ENCODE measurements around the gene EVI2A. TPM values are rescaled to one million over a fixed set of nuclear protein-coding genes. Genes with fewer than 3 reads are reported as not detected.

EVI2A gene
- total RNA-seq, 4 donors from 2014 or later = 2.5 to 10.6 (median 4.3) TPM

- H3K27ac ChIP-seq (replicated peaks in 1 of 4) = no peak overlapping the region
- 79% methylated on average over 6 of the region's 6 CpGs for WGBS
- no peak for DNase-seq (ENCODE audit: extremely low spot score)
- no peak overlapping the region for H3K4me3 ChIP-seq
- H3K36me3 ChIP-seq = peaks cover 28 to 80% (median 51%) of the 10 kb centered on the region in 4 donors
- intact Hi-C loops (cut with DNase I) = no loop called here
- H3K4me1 ChIP-seq = no peaks in the 10 kb centered on the region
- no peaks in the 10 kb centered on the region for H3K9me3 ChIP-seq
- no peaks in the 10 kb centered on the region for H3K27me3 ChIP-seq
- no peak for TF ChIP-seq POLR2AphosphoS5 (IDR thresholded peaks at IDR 0.05)
- TF ChIP-seq CTCF (IDR thresholded peaks at IDR 0.05) = no peak
- no peak for TF ChIP-seq POLR2A (IDR thresholded peaks at IDR 0.05; ENCODE audit: low read depth)
- TF ChIP-seq EP300 (IDR thresholded peaks at IDR 0.05) = no peak
These were observed 18.7 kb upstream of the EVI2A start for GRCh38 chr17:31339906-31340661.

- no peak overlapping the region for H3K27ac ChIP-seq (replicated peaks in 1 of 4)
- H3K27me3 ChIP-seq = no peaks in the 10 kb centered on the region
- H3K4me1 ChIP-seq = no peaks in the 10 kb centered on the region
- H3K36me3 ChIP-seq = peaks cover 0 to 39% (median 29%) of the 10 kb centered on the region in 4 donors
- DNase-seq (ENCODE audit: extremely low spot score) = no peak
- H3K9me3 ChIP-seq = no peaks in the 10 kb centered on the region
- intact Hi-C loops (cut with DNase I) = no loop called here
- no peak overlapping the region for H3K4me3 ChIP-seq
- TF ChIP-seq POLR2AphosphoS5 (IDR thresholded peaks at IDR 0.05) (no peak), CTCF (IDR thresholded peaks at IDR 0.05) (no peak), EP300 (IDR thresholded peaks at IDR 0.05) (no peak), POLR2A (IDR thresholded peaks at IDR 0.05; ENCODE audit: low read depth) (no peak)
These were observed 7.8 kb upstream of the EVI2A start for GRCh38 chr17:31329221-31329620.

- no peaks in the 10 kb centered on the region for H3K27me3 ChIP-seq
- no peak for DNase-seq (ENCODE audit: extremely low spot score)
- no peak overlapping the region for H3K4me3 ChIP-seq
- peaks cover 0 to 39% (median 28%) of the 10 kb centered on the region in 4 donors for H3K36me3 ChIP-seq
- intact Hi-C loops (cut with DNase I) = no loop called here
- H3K4me1 ChIP-seq = no peaks in the 10 kb centered on the region
- H3K9me3 ChIP-seq = no peaks in the 10 kb centered on the region
- no peak overlapping the region for H3K27ac ChIP-seq (replicated peaks in 1 of 4)
- TF ChIP-seq CTCF (IDR thresholded peaks at IDR 0.05) (no peak), EP300 (IDR thresholded peaks at IDR 0.05) (no peak), POLR2AphosphoS5 (IDR thresholded peaks at IDR 0.05) (no peak), POLR2A (IDR thresholded peaks at IDR 0.05; ENCODE audit: low read depth) (no peak)
These were observed 6.7 kb upstream of the EVI2A start for GRCh38 chr17:31328160-31328535.

- intact Hi-C loops (cut with DNase I) = no loop called here
- H3K27me3 ChIP-seq = no peaks in the 10 kb centered on the region
- H3K4me1 ChIP-seq = no peaks in the 10 kb centered on the region
- TF ChIP-seq POLR2A (IDR thresholded peaks at IDR 0.05; ENCODE audit: low read depth) (no peak), CTCF (IDR thresholded peaks at IDR 0.05) (no peak), POLR2AphosphoS5 (IDR thresholded peaks at IDR 0.05) (no peak), EP300 (IDR thresholded peaks at IDR 0.05) (no peak)
- H3K9me3 ChIP-seq = no peaks in the 10 kb centered on the region
- 98% methylated on average over 12 of the region's 12 CpGs for WGBS
- peaks cover 0 to 39% (median 26%) of the 10 kb centered on the region in 4 donors for H3K36me3 ChIP-seq
- no peak for DNase-seq (ENCODE audit: extremely low spot score)
- H3K27ac ChIP-seq (replicated peaks in 1 of 4) = no peak overlapping the region
- no peak overlapping the region for H3K4me3 ChIP-seq
These were observed 6.2 kb upstream of the EVI2A start for GRCh38 chr17:31327534-31328159.

All from esophagus muscularis mucosa (tissue), 4 donors.